ENCODE results near the gene ADK. TPM values are rescaled to one million over a fixed set of nuclear protein-coding genes. Genes with fewer than 3 reads are reported as not detected.
"Not testable (repeated sequence)": the region's sequence is repeated elsewhere in the genome, so short reads cannot be mapped to it uniquely, and the experiment has no call there.

ADK gene
- total and polyA plus RNA-seq, 11 donors = 20.8 to 55.5 (median 39.8) TPM

GRCh38 chr10:74139981-74140380, 11.0 kb upstream of the ADK start:
- DNase-seq (no peak), ATAC-seq (no peak)
- no peaks in the 10 kb centered on the region for H3K27me3 ChIP-seq
- TF ChIP-seq POLR2A (IDR thresholded peaks at IDR 0.05) = no peak
- TF ChIP-seq CTCF (IDR thresholded peaks at IDR 0.05) = no peak
- H3K4me3 ChIP-seq = no peak overlapping the region
- H3K9me3 ChIP-seq = no peaks in the 10 kb centered on the region
- intact Hi-C loops (cut with DNase I) = no loop called here
- peaks cover 0 to 13% (median 3%) of the 10 kb centered on the region in 12 donors for H3K4me1 ChIP-seq
- H3K27ac ChIP-seq = no peak overlapping the region
- H3K36me3 ChIP-seq = peaks cover 0 to 52% (median 40%) of the 10 kb centered on the region in 9 donors
- WGBS, 4 donors = 92 to 97% (median 96%) methylated on average over 18 of the region's 18 CpGs

GRCh38 chr10:74140553-74140952, 10.5 kb upstream of the ADK start:
- no peak for DNase-seq
- intact Hi-C loops (cut with DNase I) = no loop called here
- H3K27ac ChIP-seq = no peak overlapping the region
- H3K9me3 ChIP-seq = no peaks in the 10 kb centered on the region
- peaks cover 0 to 46% (median 34%) of the 10 kb centered on the region in 9 donors for H3K36me3 ChIP-seq
- no peak for ATAC-seq
- H3K27me3 ChIP-seq = no peaks in the 10 kb centered on the region
- TF ChIP-seq POLR2A (IDR thresholded peaks at IDR 0.05) = no peak
- TF ChIP-seq CTCF (IDR thresholded peaks at IDR 0.05) = no peak
- H3K4me3 ChIP-seq = no peak overlapping the region
- H3K4me1 ChIP-seq = peaks cover 0 to 18% (median 8%) of the 10 kb centered on the region in 12 donors
- 78 to 89% (median 79%) methylated on average over 2 of the region's 2 CpGs for WGBS, 4 donors

GRCh38 chr10:74145133-74145532, 5.9 kb upstream of the ADK start:
- peak in 2 of 4 donors; percentile 55 to 56 for ATAC-seq

GRCh38 chr10:74146980-74147379, 4.0 kb upstream of the ADK start:
- intact Hi-C loops (cut with DNase I); ATAC-seq; H3K9me3 ChIP-seq; DNase-seq; H3K27me3 ChIP-seq; H3K4me3 ChIP-seq: not testable (repeated sequence)
- Histone ChIP-seq H3K36me3 (peaks cover 0 to 24% (median 8%) of the 10 kb centered on the region in 9 donors), H3K27ac (peak overlapping the region in 1 of 12 donors; percentile 22), H3K4me1 (peaks cover 0 to 46% (median 28%) of the 10 kb centered on the region in 12 donors)
- 94 to 98% (median 96%) methylated on average over 10 of the region's 10 CpGs for WGBS, 4 donors

More at GRCh38 chr10:74145133-74145532, 5.9 kb upstream of the ADK start:
- no peak for DNase-seq
- peaks cover 0 to 41% (median 24%) of the 10 kb centered on the region in 12 donors for H3K4me1 ChIP-seq
- WGBS, 4 donors = 9 to 23% (median 14%) methylated on average over 2 of the region's 2 CpGs
- intact Hi-C loops (cut with DNase I) = no loop called here
- H3K27me3 ChIP-seq = no peaks in the 10 kb centered on the region
- H3K9me3 ChIP-seq = no peaks in the 10 kb centered on the region
- H3K27ac ChIP-seq = peak overlapping the region in 1 of 12 donors; percentile 52
- TF ChIP-seq POLR2A (IDR thresholded peaks at IDR 0.05) (no peak), CTCF (IDR thresholded peaks at IDR 0.05) (no peak)
- no peak overlapping the region for H3K4me3 ChIP-seq
- peaks cover 0 to 24% (median 8%) of the 10 kb centered on the region in 9 donors for H3K36me3 ChIP-seq

Data from heart left ventricle (tissue), 16 donors.